ENCODE measurements around the gene CD9.

CD9 gene

DNA sequence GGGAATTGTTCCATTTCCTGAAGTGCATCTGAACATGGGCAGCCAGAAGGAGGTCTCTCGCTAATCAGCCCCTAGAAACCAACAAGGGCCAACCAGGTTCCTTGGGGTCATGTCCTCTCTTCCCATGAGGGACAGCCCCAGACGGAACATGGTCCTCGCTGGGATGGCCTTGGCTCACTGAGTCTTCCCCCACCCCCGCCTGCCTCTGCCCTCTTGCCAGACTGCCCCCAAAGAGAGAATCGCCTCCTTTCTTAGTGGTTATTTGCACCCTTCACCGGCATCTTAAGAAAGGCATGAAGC, 36.4 kb downstream of the CD9 start:
- no peaks in the 10 kb centered on the region for H3K4me1 ChIP-seq (ENCODE audit: control insufficient read depth, insufficient read depth, low read length, poor library complexity, severe bottlenecking)
- H3K27me3 ChIP-seq (replicated peaks; ENCODE audit: control insufficient read depth, insufficient read depth, low read length, poor library complexity, severe bottlenecking): no peaks in the 10 kb centered on the region
- no peaks in the 10 kb centered on the region for H3K36me3 ChIP-seq (ENCODE audit: control insufficient read depth, insufficient read depth, low read length)
- no peak overlapping the region for H3K4me3 ChIP-seq (ENCODE audit: insufficient read depth, low read depth, low read length, poor library complexity, severe bottlenecking)
- DNase-seq: no peak
- H3K9me3 ChIP-seq (ENCODE audit: control insufficient read depth, low read length): no peaks in the 10 kb centered on the region
- no peak overlapping the region for H3K27ac ChIP-seq (ENCODE audit: insufficient read depth, low read length, poor library complexity, severe bottlenecking)

DNA sequence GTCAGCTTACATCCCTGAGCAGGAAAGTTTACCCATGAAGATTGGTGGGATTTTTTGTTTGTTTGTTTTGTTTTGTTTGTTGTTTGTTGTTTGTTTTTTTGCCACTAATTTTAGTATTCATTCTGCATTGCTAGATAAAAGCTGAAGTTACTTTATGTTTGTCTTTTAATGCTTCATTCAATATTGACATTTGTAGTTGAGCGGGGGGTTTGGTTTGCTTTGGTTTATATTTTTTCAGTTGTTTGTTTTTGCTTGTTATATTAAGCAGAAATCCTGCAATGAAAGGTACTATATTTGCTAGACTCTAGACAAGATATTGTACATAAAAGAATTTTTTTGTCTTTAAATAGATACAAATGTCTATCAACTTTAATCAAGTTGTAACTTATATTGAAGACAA, 37.6 kb downstream of the CD9 start:
- Histone ChIP-seq H3K27ac (ENCODE audit: insufficient read depth, low read length, poor library complexity, severe bottlenecking) (no peak overlapping the region), H3K4me3 (ENCODE audit: insufficient read depth, low read depth, low read length, poor library complexity, severe bottlenecking) (no peak overlapping the region), H3K4me1 (ENCODE audit: control insufficient read depth, insufficient read depth, low read length, poor library complexity, severe bottlenecking) (no peaks in the 10 kb centered on the region), H3K27me3 (replicated peaks; ENCODE audit: control insufficient read depth, insufficient read depth, low read length, poor library complexity, severe bottlenecking) (no peaks in the 10 kb centered on the region), H3K9me3 (ENCODE audit: control insufficient read depth, low read length) (no peaks in the 10 kb centered on the region), H3K36me3 (ENCODE audit: control insufficient read depth, insufficient read depth, low read length) (no peaks in the 10 kb centered on the region)
- no peak for DNase-seq

DNA sequence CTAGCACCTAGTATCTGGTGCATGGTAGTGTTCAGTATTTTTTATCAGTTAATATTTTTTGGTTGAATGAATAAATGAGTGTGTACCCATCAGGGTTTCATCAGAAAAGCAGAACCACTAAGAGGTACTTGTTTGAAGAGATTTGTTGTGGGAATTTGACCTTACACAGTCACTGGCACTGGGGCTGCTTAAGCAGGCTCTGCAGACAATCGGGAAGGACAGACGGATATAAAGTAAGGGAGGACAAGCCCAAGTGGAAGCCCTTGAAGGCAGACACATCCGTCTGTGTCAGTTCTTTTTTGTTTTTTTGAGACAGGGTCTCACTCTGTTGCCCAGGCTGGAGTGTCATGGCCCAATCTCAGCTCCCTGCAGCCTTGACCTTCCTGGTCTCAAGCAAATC, 38.7 kb downstream of the CD9 start:
- Histone ChIP-seq H3K36me3 (ENCODE audit: control insufficient read depth, insufficient read depth, low read length) (no peaks in the 10 kb centered on the region), H3K4me3 (ENCODE audit: insufficient read depth, low read depth, low read length, poor library complexity, severe bottlenecking) (no peak overlapping the region), H3K27ac (ENCODE audit: insufficient read depth, low read length, poor library complexity, severe bottlenecking) (no peak overlapping the region), H3K9me3 (ENCODE audit: control insufficient read depth, low read length) (no peaks in the 10 kb centered on the region), H3K4me1 (ENCODE audit: control insufficient read depth, insufficient read depth, low read length, poor library complexity, severe bottlenecking) (no peaks in the 10 kb centered on the region), H3K27me3 (replicated peaks; ENCODE audit: control insufficient read depth, insufficient read depth, low read length, poor library complexity, severe bottlenecking) (no peaks in the 10 kb centered on the region)
- DNase-seq: no peak

DNA sequence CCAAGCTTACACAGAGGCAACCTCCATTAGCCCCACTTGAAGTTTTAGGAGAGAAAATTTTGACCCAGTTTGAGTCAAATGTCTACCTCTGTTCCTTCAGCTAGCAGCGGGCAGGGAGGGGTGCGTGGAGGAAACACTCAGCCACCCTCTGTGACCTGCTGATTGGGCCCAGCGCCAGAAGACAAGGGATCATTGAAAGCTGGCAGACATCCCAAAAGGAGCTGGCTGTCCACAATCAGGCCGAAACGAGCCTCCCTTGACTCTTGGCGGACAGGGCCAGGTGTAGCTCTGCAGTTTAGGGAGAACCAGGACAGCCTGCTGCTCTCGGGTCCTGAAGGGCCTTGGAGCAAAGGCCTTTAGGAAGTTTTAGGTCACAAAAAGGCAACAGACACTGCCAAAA, 41.3 kb downstream of the CD9 start:
- Histone ChIP-seq H3K27me3 (replicated peaks; ENCODE audit: control insufficient read depth, insufficient read depth, low read length, poor library complexity, severe bottlenecking) (no peaks in the 10 kb centered on the region), H3K4me3 (ENCODE audit: insufficient read depth, low read depth, low read length, poor library complexity, severe bottlenecking) (no peak overlapping the region), H3K36me3 (ENCODE audit: control insufficient read depth, insufficient read depth, low read length) (no peaks in the 10 kb centered on the region), H3K9me3 (ENCODE audit: control insufficient read depth, low read length) (no peaks in the 10 kb centered on the region), H3K4me1 (ENCODE audit: control insufficient read depth, insufficient read depth, low read length, poor library complexity, severe bottlenecking) (no peaks in the 10 kb centered on the region), H3K27ac (ENCODE audit: insufficient read depth, low read length, poor library complexity, severe bottlenecking) (no peak overlapping the region)
- no peak for DNase-seq

DNA sequence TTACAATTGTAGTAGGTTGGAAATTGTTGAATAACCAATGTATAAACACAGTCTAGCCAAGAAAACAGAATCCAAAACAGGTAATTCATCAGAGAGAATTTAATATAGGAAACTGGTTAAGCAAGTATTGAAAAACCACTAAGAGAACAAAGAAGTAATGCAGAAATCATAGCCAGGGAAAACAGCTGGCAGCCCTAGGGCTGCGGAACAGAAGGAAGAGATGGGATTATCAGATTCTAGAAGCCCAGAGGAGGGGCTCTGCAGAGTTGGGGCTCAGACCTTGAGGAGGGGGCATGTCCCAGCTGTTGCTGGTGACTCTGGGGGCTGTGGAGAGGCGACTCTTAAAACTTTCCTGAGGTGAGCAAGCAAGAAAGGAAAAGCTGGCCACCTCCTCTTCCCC, 49.4 kb downstream of the CD9 start:
- no peak overlapping the region for H3K27ac ChIP-seq (ENCODE audit: insufficient read depth, low read length, poor library complexity, severe bottlenecking)
- H3K36me3 ChIP-seq (ENCODE audit: control insufficient read depth, insufficient read depth, low read length): no peaks in the 10 kb centered on the region
- H3K4me3 ChIP-seq (ENCODE audit: insufficient read depth, low read depth, low read length, poor library complexity, severe bottlenecking): no peak overlapping the region
- H3K4me1 ChIP-seq (ENCODE audit: control insufficient read depth, insufficient read depth, low read length, poor library complexity, severe bottlenecking): no peaks in the 10 kb centered on the region
- no peaks in the 10 kb centered on the region for H3K9me3 ChIP-seq (ENCODE audit: control insufficient read depth, low read length)
- DNase-seq: no peak
- no peaks in the 10 kb centered on the region for H3K27me3 ChIP-seq (replicated peaks; ENCODE audit: control insufficient read depth, insufficient read depth, low read length, poor library complexity, severe bottlenecking)

DNA sequence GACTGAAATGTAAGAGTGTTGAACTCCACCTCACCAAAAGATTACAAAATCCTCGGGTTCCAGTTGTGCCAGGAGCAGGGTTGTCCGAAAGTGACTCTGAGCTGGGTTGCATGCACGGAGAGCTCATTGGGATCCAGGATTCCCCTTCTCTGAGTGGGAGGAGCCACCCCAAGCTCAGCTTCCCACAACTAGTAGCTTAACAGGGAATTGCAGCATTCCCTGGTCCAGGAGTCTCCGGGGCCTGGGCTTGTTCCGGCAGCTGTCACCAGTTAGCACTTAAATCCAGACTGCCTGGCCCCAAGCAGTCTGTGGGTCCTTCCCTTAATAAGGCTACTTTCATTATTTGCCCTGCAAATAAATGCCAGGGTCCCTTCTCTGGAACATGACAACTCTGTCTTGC, 50.1 kb downstream of the CD9 start:
- DNase-seq: no peak
- H3K27ac ChIP-seq (ENCODE audit: insufficient read depth, low read length, poor library complexity, severe bottlenecking): no peak overlapping the region
- no peaks in the 10 kb centered on the region for H3K4me1 ChIP-seq (ENCODE audit: control insufficient read depth, insufficient read depth, low read length, poor library complexity, severe bottlenecking)
- no peaks in the 10 kb centered on the region for H3K9me3 ChIP-seq (ENCODE audit: control insufficient read depth, low read length)
- H3K27me3 ChIP-seq (replicated peaks; ENCODE audit: control insufficient read depth, insufficient read depth, low read length, poor library complexity, severe bottlenecking): no peaks in the 10 kb centered on the region
- no peak overlapping the region for H3K4me3 ChIP-seq (ENCODE audit: insufficient read depth, low read depth, low read length, poor library complexity, severe bottlenecking)
- H3K36me3 ChIP-seq (ENCODE audit: control insufficient read depth, insufficient read depth, low read length): no peaks in the 10 kb centered on the region

DNA sequence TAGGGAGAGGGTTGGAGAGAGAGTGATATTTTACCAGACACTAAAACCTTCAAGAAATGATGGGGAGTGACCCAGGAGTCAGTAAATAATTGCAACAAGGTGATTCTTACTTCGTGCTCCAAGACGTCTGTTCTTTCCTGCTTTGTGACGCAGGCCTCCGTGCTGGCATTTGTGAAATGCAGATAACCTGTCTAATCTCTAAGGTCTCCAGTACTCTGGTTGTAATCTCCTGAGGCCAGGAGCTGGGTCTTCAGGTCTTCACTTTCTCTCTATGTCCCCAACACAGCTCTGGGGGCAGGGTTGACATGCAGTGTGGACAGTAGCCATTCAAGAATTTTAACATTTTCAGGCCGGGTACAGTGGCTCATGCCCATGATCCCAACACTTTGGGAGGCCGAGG, 53.1 kb downstream of the CD9 start:
- Histone ChIP-seq H3K9me3 (ENCODE audit: control insufficient read depth, low read length) (no peaks in the 10 kb centered on the region), H3K27ac (ENCODE audit: insufficient read depth, low read length, poor library complexity, severe bottlenecking) (no peak overlapping the region), H3K4me3 (ENCODE audit: insufficient read depth, low read depth, low read length, poor library complexity, severe bottlenecking) (no peak overlapping the region), H3K36me3 (ENCODE audit: control insufficient read depth, insufficient read depth, low read length) (no peaks in the 10 kb centered on the region), H3K27me3 (replicated peaks; ENCODE audit: control insufficient read depth, insufficient read depth, low read length, poor library complexity, severe bottlenecking) (no peaks in the 10 kb centered on the region), H3K4me1 (ENCODE audit: control insufficient read depth, insufficient read depth, low read length, poor library complexity, severe bottlenecking) (no peaks in the 10 kb centered on the region)
- DNase-seq: no peak

DNA sequence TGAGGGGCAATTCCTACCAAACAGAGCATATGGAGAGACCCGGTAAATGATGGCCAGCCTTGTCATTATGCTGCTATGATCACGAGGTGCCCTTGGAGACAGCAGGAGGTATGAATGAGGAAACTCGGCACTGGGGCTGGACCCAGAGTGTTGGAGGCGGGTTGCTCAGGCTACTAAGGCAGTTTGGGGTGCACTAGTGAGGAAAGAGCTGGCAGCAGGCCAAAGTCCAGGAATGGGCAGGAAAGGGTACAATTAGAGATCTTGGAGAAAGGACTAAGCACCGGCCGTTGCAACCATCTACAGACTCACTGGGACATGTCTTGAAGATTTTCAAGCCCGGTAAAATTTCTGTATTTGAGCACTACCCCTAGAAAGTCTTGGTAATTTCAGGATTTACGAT, 54.3 kb downstream of the CD9 start:
- no peak for DNase-seq
- Histone ChIP-seq H3K36me3 (ENCODE audit: control insufficient read depth, insufficient read depth, low read length) (no peaks in the 10 kb centered on the region), H3K27me3 (replicated peaks; ENCODE audit: control insufficient read depth, insufficient read depth, low read length, poor library complexity, severe bottlenecking) (no peaks in the 10 kb centered on the region), H3K4me3 (ENCODE audit: insufficient read depth, low read depth, low read length, poor library complexity, severe bottlenecking) (no peak overlapping the region), H3K9me3 (ENCODE audit: control insufficient read depth, low read length) (no peaks in the 10 kb centered on the region), H3K4me1 (ENCODE audit: control insufficient read depth, insufficient read depth, low read length, poor library complexity, severe bottlenecking) (no peaks in the 10 kb centered on the region), H3K27ac (ENCODE audit: insufficient read depth, low read length, poor library complexity, severe bottlenecking) (no peak overlapping the region)

DNA sequence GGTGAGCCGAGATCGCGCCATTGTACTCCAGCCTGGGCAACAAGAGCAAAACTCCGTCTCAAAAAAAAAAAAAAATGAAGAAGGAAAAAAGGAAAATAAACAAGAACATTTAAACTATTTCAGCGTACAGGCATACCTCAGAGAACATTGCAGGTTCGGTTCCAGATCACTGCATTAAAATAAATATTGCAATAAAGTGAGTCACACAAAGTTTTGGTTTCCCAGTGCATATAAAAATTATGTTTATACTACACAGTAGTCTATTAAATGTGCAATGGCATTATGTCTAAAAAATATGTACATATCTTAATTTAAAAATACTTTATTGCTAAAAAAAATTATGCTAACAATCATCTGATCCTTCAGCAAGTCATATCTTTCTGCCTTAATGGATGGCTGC, 56.8 kb downstream of the CD9 start:
- H3K27ac ChIP-seq (ENCODE audit: insufficient read depth, low read length, poor library complexity, severe bottlenecking): no peak overlapping the region
- DNase-seq: no peak
- no peaks in the 10 kb centered on the region for H3K4me1 ChIP-seq (ENCODE audit: control insufficient read depth, insufficient read depth, low read length, poor library complexity, severe bottlenecking)
- no peaks in the 10 kb centered on the region for H3K27me3 ChIP-seq (replicated peaks; ENCODE audit: control insufficient read depth, insufficient read depth, low read length, poor library complexity, severe bottlenecking)
- no peak overlapping the region for H3K4me3 ChIP-seq (ENCODE audit: insufficient read depth, low read depth, low read length, poor library complexity, severe bottlenecking)
- no peaks in the 10 kb centered on the region for H3K36me3 ChIP-seq (ENCODE audit: control insufficient read depth, insufficient read depth, low read length)
- no peaks in the 10 kb centered on the region for H3K9me3 ChIP-seq (ENCODE audit: control insufficient read depth, low read length)

DNA sequence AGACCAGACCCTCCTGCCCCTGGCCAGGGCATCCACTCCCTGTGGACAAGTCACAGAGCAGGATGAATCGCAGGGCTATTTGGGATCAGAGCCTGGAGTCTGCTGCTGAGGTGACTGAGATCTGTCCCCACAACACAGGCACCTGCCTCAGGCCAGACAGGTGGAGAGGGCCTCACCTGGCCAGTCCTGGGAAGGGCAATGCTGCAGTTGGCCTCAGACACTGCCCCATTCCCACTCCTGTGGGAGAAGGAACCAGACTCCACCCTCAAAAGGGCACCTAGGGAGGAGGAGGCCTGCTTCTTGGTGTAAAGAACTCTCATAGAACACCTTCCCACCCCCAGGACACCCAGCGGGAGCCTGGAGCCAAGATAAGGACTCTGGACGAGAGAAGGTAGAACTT, 62.0 kb downstream of the CD9 start:
- Histone ChIP-seq H3K27ac (ENCODE audit: insufficient read depth, low read length, poor library complexity, severe bottlenecking) (no peak overlapping the region), H3K36me3 (ENCODE audit: control insufficient read depth, insufficient read depth, low read length) (no peaks in the 10 kb centered on the region), H3K27me3 (replicated peaks; ENCODE audit: control insufficient read depth, insufficient read depth, low read length, poor library complexity, severe bottlenecking) (no peaks in the 10 kb centered on the region), H3K4me1 (ENCODE audit: control insufficient read depth, insufficient read depth, low read length, poor library complexity, severe bottlenecking) (no peaks in the 10 kb centered on the region), H3K4me3 (ENCODE audit: insufficient read depth, low read depth, low read length, poor library complexity, severe bottlenecking) (no peak overlapping the region), H3K9me3 (ENCODE audit: control insufficient read depth, low read length) (no peaks in the 10 kb centered on the region)
- no peak for DNase-seq

DNA sequence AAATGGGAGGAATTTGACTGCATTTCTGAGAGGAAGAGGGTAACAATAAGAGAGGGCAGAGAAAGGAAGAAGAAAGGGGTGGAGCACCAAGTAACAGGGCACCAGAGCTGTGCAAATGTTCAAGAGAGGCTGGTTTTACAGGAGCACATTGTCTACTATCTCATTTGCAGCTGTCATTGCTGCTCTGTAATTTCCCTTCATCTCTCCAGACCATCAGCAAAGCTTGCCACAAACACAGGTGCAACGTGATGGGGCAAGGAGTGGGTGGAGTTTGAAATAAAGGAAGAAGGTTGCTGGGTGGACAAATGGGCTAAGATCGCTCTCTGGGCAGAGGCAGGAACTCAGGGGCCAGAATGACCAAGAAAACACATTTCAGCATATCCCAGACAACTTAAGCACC, 62.4 kb downstream of the CD9 start:
- no peak for DNase-seq
- Histone ChIP-seq H3K4me3 (ENCODE audit: insufficient read depth, low read depth, low read length, poor library complexity, severe bottlenecking) (no peak overlapping the region), H3K4me1 (ENCODE audit: control insufficient read depth, insufficient read depth, low read length, poor library complexity, severe bottlenecking) (no peaks in the 10 kb centered on the region), H3K36me3 (ENCODE audit: control insufficient read depth, insufficient read depth, low read length) (no peaks in the 10 kb centered on the region), H3K27me3 (replicated peaks; ENCODE audit: control insufficient read depth, insufficient read depth, low read length, poor library complexity, severe bottlenecking) (no peaks in the 10 kb centered on the region), H3K9me3 (ENCODE audit: control insufficient read depth, low read length) (no peaks in the 10 kb centered on the region), H3K27ac (ENCODE audit: insufficient read depth, low read length, poor library complexity, severe bottlenecking) (no peak overlapping the region)
